Gastroesophageal sphincter (tissue), 3 donors: ENCODE measurements around the gene JCAD.

Experiments used
- CTCF ChIP-seq, 4 experiments: fragments of 200-600 bp in 2 of 4; fragments of 450-650 bp in 2 of 4; sonication (generic) in 1 of 4; IDR thresholded peaks; one replicate each; pipeline ENCODE4 v1.5.1; 2017 to 2019; ENCODE audit warnings: antibody characterized with exemption in 4 of 4, mild to moderate bottlenecking in 2 of 4, moderate library complexity in 2 of 4
- EP300 ChIP-seq: sonication (generic); formaldehyde crosslinking; IDR thresholded peaks from one replicate; pipeline ENCODE4 v1.6.1; 2017; ENCODE audit warnings: antibody characterized with exemption, mild to moderate bottlenecking
- POLR2A ChIP-seq, 2 donors: fragments of 450-650 bp; IDR thresholded peaks; one replicate each; pipeline ENCODE4 v1.6.1; 2017; ENCODE audit warnings: antibody characterized with exemption in 2 of 2, mild to moderate bottlenecking in 2 of 2, moderate library complexity in 1 of 2
- POLR2AphosphoS5 ChIP-seq: sonication (generic); formaldehyde crosslinking; IDR thresholded peaks from one replicate; pipeline ENCODE4 v1.6.1; 2017; ENCODE audit warnings: antibody characterized with exemption

GRCh38 chr10:30019468-30019867 lies 39.9 kb downstream of the JCAD start:
- TF ChIP-seq CTCF (IDR thresholded peaks at IDR 0.05) (no peak), POLR2A (IDR thresholded peaks at IDR 0.05) (no peak), POLR2AphosphoS5 (no peak), EP300 (no peak)
